K562 (cell line): ENCODE results near the gene ZNF500. TPM values are rescaled to one million over a fixed set of nuclear protein-coding genes. Genes with fewer than 3 reads are reported as not detected.

Experiments used
- BRF1 ChIP-seq: IDR thresholded peaks from 3 replicates; pipeline ENCODE4 v1.6.1; 2011; ENCODE audit warnings: borderline replicate concordance, mild to moderate bottlenecking; ENCODE audit not compliant: insufficient read length; ENCODE audit errors: extremely low read depth
- CBX2 ChIP-seq: fragments of 200-600 bp; sonication (generic); IDR thresholded peaks from one replicate; pipeline ENCODE4 v1.6.1; 2012; ENCODE audit warnings: mild to moderate bottlenecking, low read length, inconsistent platforms; ENCODE audit not compliant: insufficient read depth, poor library complexity, severe bottlenecking
- CGGBP1 ChIP-seq: fragments of 250-450 bp; sonication (Bioruptor Pico); IDR thresholded peaks from 2 replicates; pipeline ENCODE4 v1.9.0; 2021; ENCODE audit warnings: mild to moderate bottlenecking
- E2F5 ChIP-seq: sonication (generic); formaldehyde crosslinking; IDR thresholded peaks from 2 replicates; pipeline ENCODE4 v1.8.0; 2022; ENCODE audit warnings: mild to moderate bottlenecking, missing genetic modification reagents
- MCM7 ChIP-seq, 2 experiments: fragments of 450-650 bp; IDR thresholded peaks; 2 replicates each; pipeline ENCODE4 v1.6.1; 2016 to 2018
- NCOR1 ChIP-seq: fragments of 450-650 bp; IDR thresholded peaks from 2 replicates; pipeline ENCODE4 v1.6.1; 2016; ENCODE audit warnings: mild to moderate bottlenecking, moderate library complexity
- NELFE ChIP-seq: IDR thresholded peaks from 2 replicates; pipeline ENCODE4 v1.6.1; 2011; ENCODE audit warnings: mild to moderate bottlenecking; ENCODE audit not compliant: insufficient read depth, insufficient read length
- NR2C2 ChIP-seq, 2 experiments: fragments of 200-800 bp in 1 of 2; sonication (Bioruptor generic) in 1 of 2; sonication (generic) in 1 of 2; formaldehyde crosslinking in 1 of 2; IDR thresholded peaks; 2 replicates each; pipeline versions ENCODE4 v1.6.1 to v1.8.0; 2016 to 2022; ENCODE audit warnings: mild to moderate bottlenecking in 1 of 2, missing compliant biosample characterization in 1 of 2, missing genetic modification characterization in 1 of 2, missing genetic modification reagents in 1 of 2
- PHTF2 ChIP-seq: fragments of 250-450 bp; sonication (Bioruptor Pico); IDR thresholded peaks from 2 replicates; pipeline ENCODE4 v1.5.0; 2021; ENCODE audit warnings: mild to moderate bottlenecking
- SIN3B ChIP-seq: fragments of 450-650 bp; IDR thresholded peaks from 2 replicates; pipeline ENCODE4 v1.6.1; 2017; ENCODE audit warnings: low read depth, mild to moderate bottlenecking, moderate library complexity
- SREBF2 ChIP-seq: sonication (generic); formaldehyde crosslinking; IDR thresholded peaks from 2 replicates; pipeline ENCODE4 v1.4.0; 2020; ENCODE audit warnings: mild to moderate bottlenecking, missing genetic modification reagents
- TAF15 ChIP-seq: fragments of 200-400 bp; formaldehyde crosslinking; IDR thresholded peaks from 2 replicates; pipeline ENCODE4 v1.6.1; 2017; ENCODE audit warnings: mild to moderate bottlenecking, low read depth, low read length, moderate library complexity
- ZBTB7A ChIP-seq: IDR thresholded peaks from 2 replicates; pipeline ENCODE4 v1.6.1; 2011; ENCODE audit warnings: low read depth, mild to moderate bottlenecking, low read length, moderate library complexity, borderline replicate concordance; ENCODE audit not compliant: control insufficient read depth
- ZHX1 ChIP-seq: fragments of 150-350 bp; conservative IDR thresholded peaks from 2 replicates; pipeline ENCODE4 v1.6.1; 2014; ENCODE audit warnings: low read length
- ZNF707 ChIP-seq: fragments of 250-450 bp; sonication (Bioruptor Pico); conservative IDR thresholded peaks from 2 replicates; pipeline ENCODE4 v1.8.0; 2022; ENCODE audit warnings: inconsistent platforms, mild to moderate bottlenecking, moderate library complexity
- polyA plus RNA-seq, 8 experiments: library from polyadenylated mRNA; depleted of rRNA in 4 of 8; stranded (reverse) in 5 of 8; unstranded in 3 of 8; fragments of >200 nt; fragmentation: Nextera tagmentation in 2 of 8; fragmentation: Illumina TruSeq in 1 of 8; extraction: Ambion mirVana in 2 of 8; extraction: Trizol in 1 of 8; gene quantifications; 2 replicates each; pipeline versions ENCODE4 v1.2.1 to v1.2.3, GENCODE V29; 2011 to 2014; ENCODE audit warnings: inconsistent platforms in 1 of 8, missing spikeins in 1 of 8
- total RNA-seq, 7 experiments: library from RNA; depleted of rRNA in 6 of 7; stranded (reverse); fragments of >200 nt in 6 of 7; fragmentation: Illumina TruSeq in 2 of 7; extraction: Trizol in 2 of 7; gene quantifications; 2 replicates each; pipeline versions ENCODE4 v1.2.1 to v1.2.3, GENCODE V29; 2011 to 2021; ENCODE audit warnings: low replicate concordance in 1 of 7

The ZNF500 gene
- total and polyA plus RNA-seq, 9 of the 15 experiments (the other 6 are each of a cell fraction or from before 2014, with no cell fraction given), result 0.80 to 20.8 (median 5.3) TPM

GRCh38 chr16:4734063-4734729 lies 32.8 kb downstream of the ZNF500 start, which contains the start of the genes ANKS3 and DNAAF8 (continued):
- TF ChIP-seq ZHX1 (no peak), CGGBP1 (CRISPR knock-in tag) (no peak), NCOR1 (no peak), E2F5 (no peak), CBX2 (no peak), MCM7 (IDR thresholded peaks at IDR 0.05) (no peak), TAF15 (no peak), SREBF2 (CRISPR knock-in tag) (no peak), SIN3B (peak; percentile 79), NELFE (no peak), PHTF2 (no peak), NR2C2 (CRISPR knock-in tag; IDR thresholded peaks at IDR 0.05) (peak; percentile 98), NR2C2 (tag; IDR thresholded peaks at IDR 0.05) (peak; percentile 100), BRF1 (no peak), ZNF707 (CRISPR knock-in tag) (no peak), ZBTB7A (0 out of 2 replicates have a peak, but pooled peaks have one; percentile 44)
